SKM-1 (cell line): ENCODE results near the gene SECISBP2.
"Not testable (repeated sequence)": the region's sequence is repeated elsewhere in the genome, so short reads cannot be mapped to it uniquely, and the experiment has no call there.

ENCODE experiments used
- DNase-seq: peaks from one replicate; lab custom pipeline; 2025; ENCODE audit not compliant: unreplicated experiment; lab: John Stamatoyannopoulos, UW

SECISBP2 gene

DNA sequence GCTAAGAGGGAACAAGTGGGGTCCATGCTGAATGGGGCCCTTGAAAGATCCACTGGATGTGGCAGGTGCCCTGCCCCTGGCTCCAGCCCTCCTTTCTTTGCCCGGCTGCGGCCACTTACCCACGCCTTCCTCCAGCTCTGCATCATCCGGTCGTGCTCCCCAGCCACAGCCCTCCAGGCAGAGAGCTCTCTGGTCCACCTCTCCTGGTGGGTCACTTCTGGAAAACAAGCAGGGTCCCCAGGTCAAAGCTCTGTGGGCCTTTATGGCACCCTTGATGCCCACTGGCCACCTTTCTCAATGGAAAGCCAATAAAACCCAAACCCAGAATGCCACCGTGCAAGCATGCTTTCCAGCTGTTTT is 45.0 kb downstream of the SECISBP2 start:
- DNase-seq = no peak

DNA sequence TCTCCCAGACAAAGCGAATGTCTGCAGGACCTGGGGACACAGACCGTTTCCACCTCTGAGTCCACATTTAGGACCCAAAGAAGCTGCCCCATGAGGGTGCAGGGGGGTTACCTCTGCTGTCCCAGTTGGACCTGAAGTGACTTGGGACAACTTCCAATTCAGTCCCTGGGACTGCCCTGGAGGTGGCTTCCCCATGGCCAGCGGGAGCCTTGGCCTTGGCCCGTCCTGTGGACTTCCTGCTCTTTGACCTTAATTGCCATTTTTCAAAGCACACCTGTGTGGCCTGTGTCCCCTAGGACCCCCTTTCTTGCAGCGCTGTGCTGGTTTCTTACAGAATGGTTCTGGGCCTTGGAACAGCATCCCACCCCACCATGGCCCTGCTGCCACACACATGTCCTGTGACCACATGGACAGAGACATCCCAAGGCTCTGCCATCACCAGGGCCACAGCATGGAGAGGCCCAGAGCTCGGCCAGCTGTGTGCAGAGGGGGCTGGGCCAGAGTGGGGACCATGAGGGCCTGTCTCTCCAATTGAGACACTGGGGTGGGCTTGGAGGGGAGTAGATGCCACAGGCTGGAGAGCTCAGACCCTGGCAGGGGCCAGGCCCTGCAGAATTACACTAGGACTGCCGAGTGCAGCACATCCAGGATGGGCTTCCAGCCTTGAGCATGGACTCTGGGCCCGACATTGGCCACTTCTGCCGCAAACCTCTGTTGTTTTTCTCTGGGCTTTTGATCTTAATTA is 45.8 kb downstream of the SECISBP2 start:
- no peak for DNase-seq

DNA sequence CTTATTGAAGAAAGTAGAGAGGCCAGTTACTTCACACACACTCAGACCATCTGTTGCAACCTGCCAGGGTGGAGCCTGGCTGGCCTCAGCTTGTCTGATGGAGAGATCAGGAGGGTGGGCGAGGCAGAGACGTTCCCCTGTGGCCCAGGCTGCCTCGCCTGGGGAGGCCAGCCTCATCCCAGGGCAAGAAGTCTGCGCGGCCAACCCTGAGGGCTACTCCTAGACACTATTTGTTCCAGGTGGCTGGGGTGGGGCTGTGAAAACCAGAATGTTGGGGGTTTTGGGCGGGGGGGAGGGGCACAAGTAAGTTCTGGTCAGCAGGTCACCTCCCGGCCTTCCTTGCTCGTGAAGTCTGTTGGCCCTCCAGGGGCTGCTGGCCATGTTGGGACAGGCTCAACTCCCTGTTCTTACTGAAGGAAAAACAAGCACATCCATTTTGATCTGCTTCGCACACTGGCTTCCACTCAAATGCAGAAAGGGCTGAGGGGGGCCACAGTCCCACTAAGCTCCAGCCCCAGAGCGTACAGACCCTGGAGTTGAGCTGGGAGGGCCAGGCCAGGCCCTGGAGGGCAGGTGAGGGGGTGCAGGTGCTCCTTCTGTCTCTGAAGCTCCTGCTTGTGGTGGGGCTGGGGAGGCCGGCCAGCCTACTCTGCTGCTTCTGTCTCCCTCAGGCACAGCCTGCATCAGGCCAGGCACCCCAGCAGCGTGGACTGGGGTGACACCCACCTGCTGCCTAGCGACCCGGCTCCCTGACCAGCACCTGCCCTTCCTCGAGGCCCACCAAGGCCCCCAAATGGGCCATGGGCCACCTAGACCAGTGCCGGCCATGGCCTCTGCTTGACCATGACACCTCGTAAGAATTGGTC is 46.6 kb downstream of the SECISBP2 start:
- no peak for DNase-seq

DNA sequence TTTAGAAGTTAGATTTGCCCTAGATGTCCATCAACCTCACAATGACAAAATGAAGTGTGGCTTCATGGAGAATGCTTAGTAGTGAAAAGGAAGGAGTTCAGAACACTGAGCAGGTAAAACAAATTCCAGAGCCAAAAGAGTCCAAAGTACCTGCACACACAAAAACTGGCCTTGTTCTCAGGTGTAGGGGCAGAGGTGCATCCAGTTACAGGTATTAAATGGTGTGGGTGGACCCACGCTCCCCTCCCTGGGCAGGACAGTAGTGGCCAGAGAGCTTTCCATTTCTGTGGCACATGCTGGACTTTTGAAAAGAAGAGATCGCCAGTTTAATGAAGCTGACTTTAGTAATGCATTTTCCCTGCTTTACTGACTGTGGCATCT is 47.2 kb downstream of the SECISBP2 start:
- no peak for DNase-seq

DNA sequence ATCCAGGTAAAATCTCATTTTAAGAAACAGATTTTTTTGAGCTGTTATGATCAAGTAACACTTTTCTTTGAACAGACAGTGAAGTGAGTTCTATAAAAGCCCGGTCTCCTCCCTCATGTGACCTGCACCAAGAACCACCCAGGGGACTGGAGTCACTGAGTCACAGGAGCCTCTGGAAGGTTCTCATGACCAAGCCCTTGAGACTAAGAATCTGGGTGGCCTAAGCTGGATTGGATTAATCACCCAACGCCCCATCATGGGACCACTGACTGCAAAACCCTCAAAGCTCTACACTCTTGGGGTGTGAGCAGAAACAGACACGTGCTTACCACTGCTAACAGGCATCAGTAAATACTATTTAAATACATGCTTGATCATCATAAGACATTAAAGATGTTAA is 48.4 kb downstream of the SECISBP2 start:
- no peak for DNase-seq

DNA sequence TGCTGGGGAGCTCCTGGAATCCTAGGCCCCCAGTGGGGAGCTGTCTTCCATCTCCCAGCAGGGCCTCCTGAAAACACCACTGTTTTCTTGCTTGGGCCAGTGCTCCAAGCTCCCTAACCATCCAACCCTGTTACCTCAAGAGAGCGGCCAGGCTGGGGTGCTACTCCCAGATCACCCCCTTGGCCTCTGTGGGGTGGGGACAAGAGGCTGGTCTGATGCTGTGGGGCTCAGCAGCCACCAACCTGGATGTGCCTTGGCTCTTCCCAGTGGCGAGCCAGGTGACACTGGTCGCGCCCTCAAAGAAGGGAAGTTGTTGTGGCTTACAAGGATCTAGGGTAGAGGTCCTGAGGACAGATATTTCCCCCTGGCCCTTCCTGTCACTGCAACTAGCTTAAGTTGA is 49.0 kb downstream of the SECISBP2 start:
- no peak for DNase-seq

DNA sequence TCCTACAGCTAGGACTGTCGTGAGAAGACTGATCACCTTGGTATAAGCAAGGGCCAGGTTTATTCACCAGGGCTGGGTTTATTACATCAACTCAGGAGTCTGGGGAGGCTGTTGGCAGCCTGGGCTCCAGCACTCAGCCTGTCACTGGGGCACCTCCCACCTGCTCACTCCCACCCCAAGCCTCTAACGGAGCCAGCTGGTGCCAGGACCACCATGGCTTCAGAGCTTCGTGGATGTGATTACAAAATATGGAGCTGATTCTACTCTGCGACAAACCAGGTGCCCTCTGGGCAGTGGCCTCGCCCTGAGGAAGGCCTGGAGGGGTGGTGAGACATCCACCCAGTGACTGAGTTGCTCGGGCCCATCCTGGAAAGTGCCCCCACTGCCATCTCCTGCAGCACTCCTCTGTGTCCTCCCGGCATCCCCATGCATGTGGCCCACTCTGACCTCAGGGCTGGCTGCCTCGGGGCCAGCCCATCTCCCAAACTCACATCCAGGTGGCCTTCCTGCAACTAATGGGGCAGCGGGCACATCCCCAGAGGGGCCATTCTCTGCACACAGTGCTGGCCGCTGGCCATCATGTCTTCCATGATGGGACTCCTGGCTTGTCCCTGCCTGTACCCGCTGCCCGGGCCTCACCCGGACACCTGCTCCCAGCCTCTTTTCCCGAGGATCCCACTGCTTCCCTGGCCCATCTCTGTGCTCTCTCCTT is 49.6 kb downstream of the SECISBP2 start:
- DNase-seq = no peak

DNA sequence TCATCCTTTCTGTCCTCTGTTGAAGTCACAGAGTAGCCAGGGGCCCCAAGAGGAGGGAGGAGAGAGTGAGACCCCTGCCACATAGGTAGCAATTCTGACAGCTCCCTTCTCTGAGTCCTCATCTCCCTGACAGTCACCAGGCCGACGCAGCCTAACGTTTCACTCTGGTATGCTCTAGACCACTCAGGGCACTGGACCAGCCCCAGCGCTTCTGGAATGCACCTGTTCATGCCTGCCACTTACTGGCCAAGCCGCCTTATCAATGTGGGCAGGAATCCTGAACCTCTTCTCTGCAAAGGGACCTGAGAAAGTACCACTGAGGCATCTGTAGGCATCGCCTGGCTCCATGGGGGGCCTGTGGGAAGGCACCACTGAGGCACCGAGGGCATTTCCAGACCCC is 50.2 kb downstream of the SECISBP2 start:
- DNase-seq = no peak

DNA sequence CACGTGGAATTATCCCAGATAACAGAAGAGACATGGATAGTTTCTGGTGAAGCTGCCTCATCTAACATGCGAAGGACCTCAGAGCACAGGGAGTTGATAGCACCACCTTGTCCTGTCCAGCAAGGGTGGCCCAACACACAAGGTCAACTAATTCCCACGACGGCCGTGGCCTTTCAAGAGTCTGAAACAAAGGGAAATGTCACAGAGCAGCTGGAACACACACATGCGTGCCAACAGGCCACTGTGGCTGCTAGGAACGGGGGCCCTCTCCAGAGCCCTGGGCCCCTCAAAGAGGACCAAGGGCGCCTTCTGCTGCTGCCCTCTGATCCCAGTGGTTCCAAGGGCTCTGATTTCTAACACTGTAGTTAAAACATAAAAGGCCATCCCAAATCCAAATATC is 50.7 kb downstream of the SECISBP2 start:
- DNase-seq = no peak

DNA sequence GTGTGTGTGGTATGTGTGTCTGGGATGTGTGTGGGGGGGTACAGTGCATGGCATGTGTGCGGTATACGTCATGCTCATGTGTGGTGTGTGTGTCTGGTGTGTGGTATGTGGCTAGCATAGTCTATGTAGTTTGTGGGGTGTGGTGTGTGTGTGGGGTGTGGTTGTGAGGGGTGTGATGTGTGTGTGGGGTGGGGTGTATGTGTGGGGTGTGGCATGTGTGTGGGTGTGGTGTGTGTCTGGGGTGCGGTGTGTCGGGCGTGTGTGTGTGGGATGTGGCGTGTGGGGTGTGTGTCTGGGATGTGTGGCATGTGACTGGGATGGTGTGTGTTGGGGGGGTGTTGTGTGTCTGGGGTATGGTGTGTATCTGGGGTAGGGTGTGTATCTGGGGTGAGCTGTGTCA is 52.3 kb downstream of the SECISBP2 start:
- DNase-seq = no peak

DNA sequence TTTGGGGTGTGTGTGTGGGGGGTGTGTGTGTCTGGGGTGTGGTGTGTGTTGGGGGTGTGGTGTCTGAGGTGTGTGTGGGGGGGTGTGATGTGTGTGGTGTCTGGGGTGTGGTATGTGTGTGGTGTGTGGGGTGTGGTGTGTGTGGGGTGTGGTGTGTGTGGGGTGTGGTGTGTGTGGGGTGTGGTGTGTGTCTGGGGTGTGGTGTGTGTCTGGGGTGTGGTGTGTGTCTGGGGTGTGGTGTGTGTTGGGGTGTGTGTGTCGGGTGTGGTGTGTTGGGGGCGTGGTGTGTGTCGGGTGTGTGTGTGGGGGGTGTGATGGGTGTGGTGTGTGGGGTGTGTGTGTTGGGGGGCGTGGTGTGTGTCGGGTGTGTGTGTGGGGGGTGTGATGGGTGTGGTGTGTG is 53.5 kb downstream of the SECISBP2 start:
- not testable (repeated sequence) for DNase-seq

DNA sequence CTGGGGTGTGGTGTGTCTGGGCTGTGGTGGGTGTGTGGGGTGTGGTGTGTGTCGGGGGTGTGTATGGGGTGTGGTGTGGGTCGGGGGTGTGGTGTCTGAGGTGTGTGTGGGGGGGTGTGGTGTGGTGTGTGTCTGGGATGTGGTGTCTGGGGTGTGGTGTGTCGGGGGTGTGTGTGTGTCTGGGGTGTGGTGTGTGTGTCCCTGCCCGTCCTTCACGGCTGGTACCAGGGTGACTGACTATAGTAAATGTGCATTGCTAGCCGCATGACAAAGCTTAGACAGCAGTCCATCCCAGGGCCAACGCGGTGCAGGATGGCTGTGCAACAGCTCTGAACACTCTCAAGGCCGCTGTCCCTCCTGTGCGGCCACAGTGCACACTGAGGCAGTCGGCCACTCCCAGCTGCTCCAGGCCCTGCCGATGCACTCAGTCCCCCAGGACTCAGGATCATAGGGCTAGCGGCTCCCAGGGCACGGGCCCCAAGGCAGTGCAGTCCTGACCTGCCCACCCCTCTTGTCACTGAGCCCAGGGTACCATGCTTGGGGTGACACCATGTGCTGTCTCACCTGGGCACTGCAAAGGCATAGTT is 54.0 kb downstream of the SECISBP2 start:
- no peak for DNase-seq

DNA sequence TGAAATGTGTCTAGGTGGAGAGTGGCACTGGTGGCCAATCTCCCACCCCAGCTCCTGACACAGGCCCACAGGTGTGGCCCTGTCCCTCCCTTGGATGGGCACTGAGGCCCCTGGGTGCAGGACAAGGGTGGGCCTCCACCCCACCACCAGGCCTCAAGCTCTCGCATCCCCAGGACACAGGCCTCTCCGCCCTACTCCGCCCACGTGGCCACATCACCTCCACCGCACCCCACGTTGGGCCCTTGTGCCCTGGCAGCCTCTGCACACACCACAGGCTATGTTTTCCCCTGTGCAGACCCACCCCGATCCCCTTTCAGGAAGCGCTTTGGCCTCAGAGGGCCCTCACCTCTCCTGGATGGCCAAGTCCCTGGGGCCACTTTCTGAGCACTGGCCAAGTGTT is 54.7 kb downstream of the SECISBP2 start:
- DNase-seq = no peak

DNA sequence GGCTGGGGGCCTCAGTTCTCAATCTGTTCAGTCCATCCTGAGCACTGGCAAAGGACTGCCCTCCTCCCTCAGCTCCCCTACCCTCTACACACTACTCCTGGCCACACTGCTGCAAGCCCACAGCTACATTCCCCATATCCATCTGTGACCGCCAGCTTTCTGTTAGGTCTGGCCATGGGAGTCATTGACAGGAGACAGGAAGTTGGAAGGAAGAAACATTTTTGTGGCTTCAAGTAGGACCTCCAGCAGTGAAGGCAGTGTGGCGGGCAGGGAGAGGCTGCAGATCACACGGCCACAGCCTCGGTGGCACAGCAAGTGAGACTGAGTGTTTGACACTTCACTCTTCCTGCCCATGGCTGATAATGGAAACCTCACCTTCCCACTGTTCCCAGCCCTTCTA is 55.9 kb downstream of the SECISBP2 start:
- no peak for DNase-seq

DNA sequence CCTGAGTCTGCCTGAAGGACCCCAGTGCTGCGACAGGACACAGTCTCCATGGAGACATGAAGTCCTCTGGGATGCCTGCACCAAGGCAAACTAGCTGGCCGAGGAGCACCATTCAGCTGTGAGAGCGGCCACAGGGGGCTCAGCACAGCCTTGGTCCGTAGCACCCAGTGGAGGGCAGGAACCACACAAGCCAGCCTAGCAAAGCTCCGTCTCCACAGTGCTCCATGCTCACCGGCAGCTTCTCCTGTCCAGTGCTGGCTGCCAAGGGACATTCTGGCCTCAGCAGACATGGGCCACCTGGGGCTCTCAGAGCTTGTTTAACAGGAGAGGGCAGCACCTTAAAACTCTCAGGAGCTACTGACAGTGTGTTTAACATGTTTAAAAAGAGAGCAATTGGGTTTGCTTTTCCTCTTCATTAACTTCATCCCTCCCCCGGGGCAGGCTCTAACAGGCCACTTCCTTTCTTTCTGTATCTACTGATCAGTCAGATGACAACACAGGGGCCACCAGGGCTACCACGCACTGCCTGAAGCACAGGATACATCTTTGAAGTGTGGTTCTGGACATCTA is 57.0 kb downstream of the SECISBP2 start:
- DNase-seq = no peak

DNA sequence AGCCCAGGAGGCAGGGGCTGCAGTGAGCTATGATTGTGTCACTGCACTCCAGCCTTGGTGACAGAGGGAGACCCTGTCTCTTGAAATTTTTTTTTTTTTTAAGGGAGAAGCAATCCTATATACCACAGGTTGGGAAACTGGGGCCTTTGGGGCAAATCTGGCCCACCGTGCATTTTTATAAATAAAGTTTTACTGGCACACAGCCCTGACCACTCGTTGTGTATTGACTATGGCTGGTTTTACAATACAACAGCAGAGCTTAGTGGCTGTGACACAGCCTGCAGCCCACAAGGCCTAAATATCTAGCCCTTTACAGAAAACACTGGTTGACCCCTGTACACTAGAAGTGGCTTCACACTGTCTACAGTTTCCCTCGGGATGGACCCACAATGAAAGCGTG is 58.0 kb downstream of the SECISBP2 start:
- DNase-seq = no peak

DNA sequence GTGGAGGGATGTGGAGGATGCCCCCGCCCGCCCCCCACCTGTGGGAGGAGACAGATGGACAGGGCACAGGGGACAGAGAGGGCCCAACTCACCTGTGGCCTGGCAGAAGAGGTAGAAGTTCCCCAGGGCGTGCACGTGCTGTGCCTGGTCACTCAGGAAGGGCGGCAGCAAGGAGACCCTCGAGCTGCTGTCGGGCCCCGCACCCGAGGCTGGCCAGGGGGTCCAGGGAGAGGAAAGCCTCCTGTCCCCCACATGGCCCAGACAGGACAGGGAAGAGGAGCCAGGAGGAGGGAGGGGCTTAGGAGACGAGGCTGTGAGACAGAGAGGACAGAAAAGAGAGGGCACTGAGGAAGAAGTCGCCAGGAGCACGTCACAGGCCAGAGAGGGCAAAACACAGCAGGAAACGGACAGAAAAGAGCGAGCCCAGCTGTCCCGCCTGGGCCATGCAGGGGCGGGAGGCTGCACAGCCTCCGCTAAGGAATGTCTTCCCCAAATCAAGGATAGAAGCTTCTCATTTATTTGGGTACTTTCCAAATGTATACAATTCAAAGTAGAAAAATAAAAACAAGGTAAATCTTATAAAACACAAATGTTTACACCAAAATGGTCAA is 58.5 kb downstream of the SECISBP2 start:
- DNase-seq = no peak

DNA sequence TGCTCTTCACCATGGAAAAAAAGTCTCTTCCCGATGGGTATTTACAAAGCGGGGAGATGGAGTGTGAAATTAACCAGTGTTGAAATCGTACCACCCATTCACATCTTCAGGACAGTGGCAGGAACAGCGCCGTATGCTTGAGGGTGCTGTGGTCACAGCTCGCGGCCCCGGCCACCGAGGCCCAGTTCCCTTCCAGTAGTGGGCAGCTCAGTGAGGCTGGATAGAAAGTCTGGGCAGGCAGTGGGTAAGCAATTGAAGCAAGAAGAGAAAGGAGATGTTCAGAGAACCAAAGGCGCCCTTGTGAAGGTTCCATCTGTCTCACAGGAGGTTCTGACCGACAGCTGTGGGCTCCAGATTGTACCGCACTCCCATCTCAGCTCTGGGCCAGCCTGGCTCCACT is 59.1 kb downstream of the SECISBP2 start:
- no peak for DNase-seq

DNA sequence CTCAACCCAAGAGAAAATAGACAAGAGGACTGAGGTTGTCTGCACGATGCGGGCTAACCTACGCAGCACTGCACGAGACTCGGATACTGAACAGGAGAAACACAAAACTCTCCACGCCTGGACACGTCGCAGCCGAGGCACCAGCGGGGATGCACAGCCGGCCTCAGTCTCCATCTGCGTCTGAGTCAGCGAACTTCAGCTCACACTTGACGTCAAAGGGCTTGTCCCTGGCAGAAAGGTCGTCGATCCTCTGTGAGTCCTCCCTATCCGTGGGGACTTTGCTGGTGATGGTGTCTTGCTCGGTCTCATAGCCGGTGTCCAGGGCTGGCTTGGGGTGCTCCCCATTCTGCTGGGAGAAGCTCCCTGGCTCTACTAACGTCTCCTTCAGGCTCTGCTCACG is 60.2 kb downstream of the SECISBP2 start:
- no peak for DNase-seq

DNA sequence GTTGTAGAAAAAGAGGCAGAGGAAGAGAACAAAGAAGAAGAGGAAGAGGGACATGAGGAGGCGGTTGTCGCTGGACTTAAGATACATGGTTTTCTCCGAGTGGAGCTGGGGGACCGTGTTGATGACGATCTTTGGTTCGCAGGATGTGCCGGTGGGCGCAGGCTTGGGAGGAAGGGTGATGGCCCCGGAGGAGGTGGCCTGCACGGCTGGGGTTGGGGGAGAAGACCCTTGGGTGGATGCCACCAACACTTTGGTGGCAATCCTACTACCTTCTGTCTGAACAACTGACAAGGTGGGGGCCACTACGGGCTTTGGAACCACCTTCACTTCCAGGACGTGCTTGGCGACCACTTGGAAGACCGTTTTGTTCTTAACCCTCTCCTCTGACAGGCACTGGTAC is 60.7 kb downstream of the SECISBP2 start:
- DNase-seq = no peak
